Measurements from ENCODE around the gene FNDC3B.
A peak's percentile ranks its signal among the peaks of the same experiment; 100 is the strongest.
"Not testable (repeated sequence)": the region's sequence is repeated elsewhere in the genome, so short reads cannot be mapped to it uniquely, and the experiment has no call there.

Gene FNDC3B

GRCh38 chr3:172039436-172040077 lies at the start of gene FNDC3B:
Gene FNDC3B, plus strand, starts transcription at chr3:172039578. Its CDS starts 72,902 bp downstream, at chr3:172112480.
- DNase-seq = peak; percentile 89

GRCh38 chr3:171990239-171990638 lies 49.1 kb upstream of the FNDC3B start:
- not testable (repeated sequence) for DNase-seq

- DNase-seq = peak; percentile 75
Measured at GRCh38 chr3:171991166-171991565, 48.2 kb upstream of the FNDC3B start.

GRCh38 chr3:171994646-171995428 lies 44.5 kb upstream of the FNDC3B start:
- no peak for DNase-seq

- DNase-seq = no peak
Measured at GRCh38 chr3:171995486-171995885, 43.9 kb upstream of the FNDC3B start.

GRCh38 chr3:171996178-171996817 lies 43.1 kb upstream of the FNDC3B start:
- no peak for DNase-seq

GRCh38 chr3:171998731-171999130 lies 40.6 kb upstream of the FNDC3B start:
- DNase-seq = not testable (repeated sequence)

GRCh38 chr3:172001616-172002015 lies 37.8 kb upstream of the FNDC3B start:
- DNase-seq = not testable (repeated sequence)

GRCh38 chr3:172002512-172003078 lies 36.8 kb upstream of the FNDC3B start:
- DNase-seq = no peak

GRCh38 chr3:172003146-172003545 lies 36.2 kb upstream of the FNDC3B start:
- DNase-seq = no peak

GRCh38 chr3:172007065-172007370 lies 32.4 kb upstream of the FNDC3B start:
- no peak for DNase-seq

GRCh38 chr3:172009803-172010202 lies 29.6 kb upstream of the FNDC3B start:
- peak; percentile 38 for DNase-seq

- DNase-seq = no peak
Measured at GRCh38 chr3:172012775-172013174, 26.6 kb upstream of the FNDC3B start.

GRCh38 chr3:172014145-172014544 lies 25.2 kb upstream of the FNDC3B start:
- DNase-seq = no peak

GRCh38 chr3:172018364-172018763 lies 21.0 kb upstream of the FNDC3B start:
- no peak for DNase-seq

- no peak for DNase-seq
Measured at GRCh38 chr3:172020763-172021162, 18.6 kb upstream of the FNDC3B start.

- DNase-seq = no peak
Measured at GRCh38 chr3:172021164-172021563, 18.2 kb upstream of the FNDC3B start.

- no peak for DNase-seq
Measured at GRCh38 chr3:172021859-172022258, 17.5 kb upstream of the FNDC3B start.

GRCh38 chr3:172023915-172024314 lies 15.5 kb upstream of the FNDC3B start:
- no peak for DNase-seq

- DNase-seq = no peak
Measured at GRCh38 chr3:172024679-172025078, 14.7 kb upstream of the FNDC3B start.

GRCh38 chr3:172029425-172030098 lies 9.8 kb upstream of the FNDC3B start:
- DNase-seq = no peak

GRCh38 chr3:172030181-172030580 lies 9.2 kb upstream of the FNDC3B start:
- DNase-seq = peak; percentile 82

GRCh38 chr3:172031996-172032395 lies 7.4 kb upstream of the FNDC3B start:
- no peak for DNase-seq

All from NCI-H510A treated with DMSO at 0.1 percent for 48 hours (cell line).